Lower leg skin (tissue), 4 donors: ENCODE data around the gene CD81. TPM values are rescaled to one million over a fixed set of nuclear protein-coding genes. Genes with fewer than 3 reads are reported as not detected.
A peak's percentile ranks its signal among the peaks of the same experiment; 100 is the strongest.
"Not testable (repeated sequence)": the region's sequence is repeated elsewhere in the genome, so short reads cannot be mapped to it uniquely, and the experiment has no call there.

Experiments used
- DNase-seq, 2 donors: peaks; one replicate each; pipeline ENCODE4 v3.0.0-alpha.2; 2019; ENCODE audit warnings: low spot score in 2 of 2
- H3K4me3 ChIP-seq: fragments of 200-600 bp; sonication (generic); 2 replicates; pipeline ENCODE4 v1.5.1; 2017; ENCODE audit warnings: mild to moderate bottlenecking, low read depth; ENCODE audit not compliant: poor library complexity, severe bottlenecking
- POLR2A ChIP-seq, 2 donors: fragments of 450-650 bp; IDR thresholded peaks; one replicate each; pipeline ENCODE4 v1.6.1; 2016 to 2017; ENCODE audit warnings: antibody characterized with exemption in 2 of 2, mild to moderate bottlenecking in 1 of 2, moderate library complexity in 1 of 2
- WGBS, 2 donors: methylation state at CpG; one replicate each; pipeline ENCODE4 v1.1.5; 2018; 5-methylcytosine and 5-hydroxymethylcytosine counted together
- intact Hi-C: fragments of 100-400 bp; cut with DNase I; formaldehyde crosslinking; loops from one replicate; pipeline ENCODE4 v1.15.0; 2023; ENCODE audit warnings: low total_unique reads
- total RNA-seq, 4 donors: library from RNA; depleted of rRNA; stranded (reverse); fragments of >200 nt; gene quantifications; one replicate each; pipeline ENCODE4 v1.1.0, GENCODE V29; 2016
- TF ChIP-seq, protein P1 (sequence below), 3 donors: fragments of 450-650 bp; IDR thresholded peaks; one replicate each; pipeline ENCODE4 v1.5.1; 2016; ENCODE audit warnings: antibody characterized with exemption in 3 of 3, mild to moderate bottlenecking in 3 of 3, moderate library complexity in 2 of 3

Gene CD81
- total RNA-seq, 4 donors from 2014 or later, result 189 to 337 (median 250) TPM

DNA sequence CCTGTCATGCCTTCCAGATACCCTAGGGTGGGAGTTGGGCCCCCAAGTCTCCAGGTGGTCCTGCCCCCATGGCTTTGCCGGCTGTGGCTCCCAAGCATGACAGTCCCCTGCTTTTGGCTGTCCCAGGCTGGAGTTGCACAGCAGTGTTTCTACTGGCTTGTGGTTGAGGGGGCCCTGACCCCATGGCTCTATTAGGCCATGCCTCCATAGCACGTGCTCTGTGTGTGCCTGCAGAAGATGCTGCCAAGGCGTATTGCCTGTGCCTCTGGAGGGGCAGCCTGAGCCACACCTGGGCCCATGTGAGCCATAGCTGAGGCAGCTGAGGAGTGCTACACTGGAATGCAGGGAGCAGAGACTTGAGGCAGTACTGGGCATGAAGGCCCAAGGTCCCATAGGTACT is 25.4 kb upstream of the CD81 start:
- no peak overlapping the region for H3K4me3 ChIP-seq
- no peak for DNase-seq
- 74 to 80% methylated on average over 3 of the region's 3 CpGs for WGBS, 2 donors
- TF ChIP-seq POLR2A (IDR thresholded peaks at IDR 0.05), result no peak
- TF ChIP-seq, protein P1, sequence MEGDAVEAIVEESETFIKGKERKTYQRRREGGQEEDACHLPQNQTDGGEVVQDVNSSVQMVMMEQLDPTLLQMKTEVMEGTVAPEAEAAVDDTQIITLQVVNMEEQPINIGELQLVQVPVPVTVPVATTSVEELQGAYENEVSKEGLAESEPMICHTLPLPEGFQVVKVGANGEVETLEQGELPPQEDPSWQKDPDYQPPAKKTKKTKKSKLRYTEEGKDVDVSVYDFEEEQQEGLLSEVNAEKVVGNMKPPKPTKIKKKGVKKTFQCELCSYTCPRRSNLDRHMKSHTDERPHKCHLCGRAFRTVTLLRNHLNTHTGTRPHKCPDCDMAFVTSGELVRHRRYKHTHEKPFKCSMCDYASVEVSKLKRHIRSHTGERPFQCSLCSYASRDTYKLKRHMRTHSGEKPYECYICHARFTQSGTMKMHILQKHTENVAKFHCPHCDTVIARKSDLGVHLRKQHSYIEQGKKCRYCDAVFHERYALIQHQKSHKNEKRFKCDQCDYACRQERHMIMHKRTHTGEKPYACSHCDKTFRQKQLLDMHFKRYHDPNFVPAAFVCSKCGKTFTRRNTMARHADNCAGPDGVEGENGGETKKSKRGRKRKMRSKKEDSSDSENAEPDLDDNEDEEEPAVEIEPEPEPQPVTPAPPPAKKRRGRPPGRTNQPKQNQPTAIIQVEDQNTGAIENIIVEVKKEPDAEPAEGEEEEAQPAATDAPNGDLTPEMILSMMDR (IDR thresholded peaks at IDR 0.05), result no peak
- intact Hi-C loops, result no loop called here

DNA sequence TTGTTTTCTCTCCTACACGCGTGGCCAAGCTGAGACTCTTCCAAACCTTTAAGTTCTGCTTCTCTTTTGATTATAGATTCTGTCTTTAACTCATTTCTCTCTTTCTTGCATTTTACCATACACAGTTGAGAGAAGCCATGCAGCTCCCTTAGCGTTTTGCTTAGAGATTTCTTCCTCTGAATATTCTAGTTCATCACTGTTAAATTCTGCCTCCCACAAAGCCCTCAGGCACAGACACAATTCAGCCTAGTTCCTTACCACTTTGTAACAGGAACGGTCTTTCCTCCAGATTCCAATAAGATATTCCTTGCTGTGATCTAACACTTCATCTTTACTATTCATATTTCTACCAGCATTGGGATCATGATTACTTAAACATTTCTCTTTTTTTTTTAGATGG is 24.7 kb upstream of the CD81 start:
- peak in 1 of 2 donors; percentile 3 for DNase-seq
- 74 to 77% methylated on average over 4 of the region's 4 CpGs for WGBS, 2 donors
- intact Hi-C loops, result no loop called here
- TF ChIP-seq POLR2A (IDR thresholded peaks at IDR 0.05), result no peak
- TF ChIP-seq, protein P1 (IDR thresholded peaks at IDR 0.05), result no peak
- H3K4me3 ChIP-seq, result no peak overlapping the region

DNA sequence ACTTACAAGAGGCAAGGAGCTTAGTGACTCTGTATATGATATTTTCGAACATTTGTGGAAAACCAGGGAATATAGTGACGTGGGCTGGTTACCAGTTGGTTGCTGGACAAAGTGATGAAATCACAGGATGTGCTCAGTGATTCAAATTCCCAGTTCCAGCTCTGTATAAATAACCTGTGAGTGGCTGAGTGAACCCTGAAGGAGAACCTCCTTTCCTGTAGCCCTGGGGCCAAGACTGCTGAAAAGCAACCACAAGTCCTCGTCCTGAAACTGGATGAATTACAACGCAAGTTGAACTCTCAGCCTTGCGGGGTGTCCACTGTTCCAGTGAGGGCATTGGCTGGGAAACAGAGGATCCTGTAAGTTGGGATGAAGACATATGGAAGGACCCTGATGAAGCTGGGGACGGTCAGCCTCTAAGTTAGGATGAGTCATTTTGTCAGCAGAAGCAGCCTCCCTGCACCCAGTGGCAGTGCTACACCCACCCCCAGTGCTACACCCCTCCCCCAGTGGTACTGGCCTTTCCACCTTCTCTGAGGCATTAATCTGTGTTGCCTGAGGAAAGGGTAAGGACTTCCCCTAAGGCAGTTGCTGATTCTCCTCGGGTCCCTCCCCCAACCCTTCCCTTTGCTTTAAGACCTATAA is 22.0 kb upstream of the CD81 start:
- no peak for TF ChIP-seq POLR2A (IDR thresholded peaks at IDR 0.05)
- TF ChIP-seq, protein P1 (IDR thresholded peaks at IDR 0.05), result no peak
- DNase-seq, result peak in 1 of 2 donors; percentile 17
- H3K4me3 ChIP-seq, result no peak overlapping the region
- intact Hi-C loops, result no loop called here
- 71 to 76% methylated on average over 7 of the region's 7 CpGs for WGBS, 2 donors

DNA sequence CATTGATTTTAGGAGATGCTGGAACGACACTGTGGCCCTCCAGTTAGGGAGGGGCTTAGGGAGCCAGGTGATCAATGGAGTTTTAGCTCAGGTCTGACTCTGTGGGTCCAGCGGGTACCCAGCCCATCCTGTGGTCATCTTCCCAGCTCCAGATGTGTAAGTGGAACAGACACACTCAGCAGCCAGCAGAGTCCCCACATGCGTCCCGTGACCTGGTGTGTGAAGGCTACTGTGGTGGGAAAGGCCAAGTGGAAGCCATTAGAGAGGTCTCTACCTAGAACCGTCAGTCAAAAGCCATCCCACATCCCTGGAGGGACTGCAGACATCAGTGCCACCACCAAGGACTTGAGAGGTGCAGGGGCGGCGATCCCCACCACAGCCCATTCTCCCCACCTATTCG is 19.9 kb upstream of the CD81 start:
- no peak overlapping the region for H3K4me3 ChIP-seq
- intact Hi-C loops, result no loop called here
- TF ChIP-seq, protein P1 (IDR thresholded peaks at IDR 0.05), result no peak
- TF ChIP-seq POLR2A (IDR thresholded peaks at IDR 0.05), result no peak
- DNase-seq, result peak in 1 of 2 donors; percentile 53
- whole genome bisulfite sequencing, 2 donors, result 73 to 81% methylated on average over 8 of the region's 8 CpGs

DNA sequence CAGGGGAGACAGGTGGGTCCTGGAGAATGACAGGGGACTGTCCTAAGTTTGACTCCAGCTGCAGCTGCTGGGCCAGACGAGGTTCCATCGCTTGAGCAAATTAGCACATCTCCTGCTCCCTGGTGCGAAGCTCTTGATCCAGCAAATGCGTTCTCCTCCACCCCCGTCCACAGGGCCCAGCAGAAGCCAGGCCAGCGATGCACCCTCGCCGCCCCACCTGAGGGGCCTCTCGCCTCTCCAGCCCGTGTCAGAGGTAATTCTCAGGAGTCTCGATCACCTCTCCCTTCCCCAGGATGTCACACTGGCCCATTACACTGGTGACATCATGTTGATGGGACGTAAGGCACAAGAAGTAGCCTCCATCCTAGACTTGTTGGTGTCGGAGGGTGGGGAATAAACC is 19.5 kb upstream of the CD81 start:
- intact Hi-C loops, H3K4me3 ChIP-seq: not testable (repeated sequence)
- 96 to 98% methylated on average over 13 of the region's 13 CpGs for WGBS, 2 donors
- peak in 1 of 2 donors; percentile 54 for DNase-seq

DNA sequence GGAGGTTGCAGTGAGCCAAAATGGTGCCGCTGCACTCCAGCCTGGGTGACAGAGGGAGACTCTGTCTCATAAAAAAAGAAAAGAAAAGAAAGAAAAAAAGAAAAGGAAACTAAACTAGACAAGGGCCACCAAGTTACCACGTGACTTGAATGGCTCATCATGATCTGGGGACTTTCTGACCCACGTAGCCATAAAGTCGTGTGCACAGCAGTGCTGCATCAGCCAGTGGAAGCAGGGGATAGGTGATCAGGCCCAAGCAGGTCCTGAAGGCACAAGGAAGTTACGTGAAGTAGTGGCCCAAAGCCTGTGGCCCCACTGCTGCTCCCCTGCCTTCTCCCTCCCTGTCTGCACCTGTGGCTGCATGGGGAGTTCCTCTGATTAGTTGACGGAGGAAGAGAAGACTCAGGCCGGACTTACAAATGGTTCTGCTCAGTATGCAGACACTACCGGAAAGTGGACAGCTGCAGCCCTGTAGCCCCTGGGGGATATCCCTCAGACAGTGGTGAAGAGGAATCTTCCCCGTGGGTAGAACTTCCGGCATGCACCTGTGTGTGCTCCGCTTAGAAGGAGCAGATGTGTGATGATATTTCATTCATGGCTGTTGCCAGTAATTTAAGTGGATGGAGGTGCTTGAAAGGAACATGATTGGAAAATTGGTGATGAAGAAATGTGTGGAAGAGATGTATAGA is 18.2 kb upstream of the CD81 start:
- intact Hi-C loops, result no loop called here
- DNase-seq, result no peak
- 91% methylated on average over 11 of the region's 11 CpGs for WGBS, 2 donors
- H3K4me3 ChIP-seq, result no peak overlapping the region
- no peak for TF ChIP-seq POLR2A (IDR thresholded peaks at IDR 0.05)
- TF ChIP-seq, protein P1 (IDR thresholded peaks at IDR 0.05), result no peak
